ENCODE data around the gene APC.
A peak's percentile ranks its signal among the peaks of the same experiment; 100 is the strongest.

The APC gene

GRCh38 chr5:112752335-112752734 is 14.7 kb downstream of the APC start:
- H3K4me1 ChIP-seq: peaks cover 0 to 5% (median 2%) of the 10 kb centered on the region in 4 donors
- TF ChIP-seq CTCF (IDR thresholded peaks at IDR 0.05): no peak
- no peaks in the 10 kb centered on the region for H3K9me3 ChIP-seq
- no peak for DNase-seq
- no peaks in the 10 kb centered on the region for H3K36me3 ChIP-seq
- no peaks in the 10 kb centered on the region for H3K27me3 ChIP-seq
- H3K4me3 ChIP-seq: no peak overlapping the region
- H3K27ac ChIP-seq: no peak overlapping the region
- intact Hi-C loops (cut with DNase I; ENCODE audit: low total_unique reads): no loop called here

GRCh38 chr5:112755703-112756102 is 18.0 kb downstream of the APC start:
- no peak overlapping the region for H3K27ac ChIP-seq
- no peak for TF ChIP-seq CTCF (IDR thresholded peaks at IDR 0.05)
- H3K36me3 ChIP-seq: peaks cover 4 to 9% (median 7%) of the 10 kb centered on the region in 3 donors
- intact Hi-C loops (cut with DNase I; ENCODE audit: low total_unique reads): loop anchor here (5.0 kb wide), 1 partner anchor 203 kb away; no protein-coding TSS in a partner anchor
- peaks cover 0 to 7% (median 2%) of the 10 kb centered on the region in 4 donors for H3K4me1 ChIP-seq
- DNase-seq: no peak
- no peaks in the 10 kb centered on the region for H3K9me3 ChIP-seq
- no peak overlapping the region for H3K4me3 ChIP-seq
- H3K27me3 ChIP-seq: no peaks in the 10 kb centered on the region

GRCh38 chr5:112757468-112758208 is 20.0 kb downstream of the APC start:
- no peak for DNase-seq
- Histone ChIP-seq H3K4me1 (peaks cover 0 to 19% (median 2%) of the 10 kb centered on the region in 4 donors), H3K36me3 (peaks cover 4 to 11% (median 7%) of the 10 kb centered on the region in 3 donors), H3K27me3 (no peaks in the 10 kb centered on the region), H3K9me3 (no peaks in the 10 kb centered on the region), H3K27ac (peak overlapping the region; percentile 48 to 58), H3K4me3 (peak overlapping the region in 1 of 2 donors; percentile 21)
- TF ChIP-seq CTCF (IDR thresholded peaks at IDR 0.05): peak; percentile 81
- intact Hi-C loops (cut with DNase I; ENCODE audit: low total_unique reads): loop anchor here (5.0 kb wide), 1 partner anchor 205 kb away; no protein-coding TSS in a partner anchor

- DNase-seq: no peak
- Histone ChIP-seq H3K36me3 (peaks cover 4 to 11% (median 7%) of the 10 kb centered on the region in 3 donors), H3K4me1 (peaks cover 0 to 16% (median 2%) of the 10 kb centered on the region in 4 donors), H3K27me3 (no peaks in the 10 kb centered on the region), H3K4me3 (no peak overlapping the region), H3K27ac (no peak overlapping the region), H3K9me3 (no peaks in the 10 kb centered on the region)
- intact Hi-C loops (cut with DNase I; ENCODE audit: low total_unique reads): loop anchor here (5.0 kb wide), 1 partner anchor 206 kb away; no protein-coding TSS in a partner anchor
- TF ChIP-seq CTCF (IDR thresholded peaks at IDR 0.05): no peak
Observed at GRCh38 chr5:112758676-112759075, 21.0 kb downstream of the APC start.

GRCh38 chr5:112762113-112762810 is 24.6 kb downstream of the APC start:
- intact Hi-C loops (cut with DNase I; ENCODE audit: low total_unique reads): no loop called here
- Histone ChIP-seq H3K36me3 (peaks cover 7 to 17% (median 12%) of the 10 kb centered on the region in 3 donors), H3K4me1 (peaks cover 0 to 15% (median 0%) of the 10 kb centered on the region in 4 donors), H3K9me3 (no peaks in the 10 kb centered on the region), H3K27ac (peak overlapping the region in 1 of 2 donors; percentile 23), H3K27me3 (no peaks in the 10 kb centered on the region), H3K4me3 (no peak overlapping the region)
- TF ChIP-seq CTCF (IDR thresholded peaks at IDR 0.05): no peak
- no peak for DNase-seq

Data from tibial artery (tissue), 4 donors.